Parathyroid adenoma (tissue), 2 donors: Measurements from ENCODE around the gene PRKCH.

ENCODE experiments used
- H2AFZ ChIP-seq: fragments of 300-600 bp; sonication (generic); one replicate; pipeline ENCODE4 v1.7.0; 2017; ENCODE audit warnings: antibody characterized with exemption, mild to moderate bottlenecking
- H3K27ac ChIP-seq: fragments of 300-600 bp; sonication (generic); one replicate; pipeline ENCODE4 v1.7.0; 2017
- H3K27me3 ChIP-seq: fragments of 300-600 bp; sonication (generic); one replicate; pipeline ENCODE4 v1.7.0; 2017; ENCODE audit warnings: low read length; ENCODE audit not compliant: control insufficient read depth, insufficient read depth
- H3K36me3 ChIP-seq: fragments of 300-600 bp; sonication (generic); one replicate; pipeline ENCODE4 v1.7.0; 2017; ENCODE audit warnings: low read length; ENCODE audit not compliant: control insufficient read depth, insufficient read depth
- H3K4me1 ChIP-seq: fragments of 300-600 bp; sonication (generic); one replicate; pipeline ENCODE4 v1.7.0; 2017; ENCODE audit warnings: control low read depth
- H3K4me2 ChIP-seq: fragments of 300-600 bp; sonication (generic); one replicate; pipeline ENCODE4 v1.7.0; 2017; ENCODE audit warnings: low read length
- H3K4me3 ChIP-seq: fragments of 300-600 bp; sonication (generic); one replicate; pipeline ENCODE4 v1.7.0; 2017; ENCODE audit warnings: low read depth, low read length
- H3K79me2 ChIP-seq: fragments of 300-600 bp; sonication (generic); one replicate; pipeline ENCODE4 v1.7.0; 2017; ENCODE audit warnings: control low read depth
- H3K9ac ChIP-seq: fragments of 300-600 bp; sonication (generic); one replicate; pipeline ENCODE4 v1.7.0; 2017; ENCODE audit warnings: mild to moderate bottlenecking
- H3K9me3 ChIP-seq: fragments of 300-600 bp; sonication (generic); one replicate; pipeline ENCODE4 v1.7.0; 2017; ENCODE audit warnings: low read length; ENCODE audit not compliant: control insufficient read depth
- CTCF ChIP-seq: fragments of 300-600 bp; sonication (generic); IDR thresholded peaks from one replicate; pipeline ENCODE4 v1.7.0; 2017; ENCODE audit warnings: antibody characterized with exemption, mild to moderate bottlenecking
- donor health status: primary hyperparathyroidism.

Gene PRKCH

GRCh38 chr14:61385002-61385685, 63.8 kb downstream of the PRKCH start:
- H3K4me2 ChIP-seq, result no peak overlapping the region
- H3K36me3 ChIP-seq, result no peaks in the 10 kb centered on the region
- no peak for TF ChIP-seq CTCF
- no peak overlapping the region for H3K27ac ChIP-seq
- H2AFZ ChIP-seq, result no peak overlapping the region
- peaks cover 9% of the 10 kb centered on the region for H3K79me2 ChIP-seq
- H3K9ac ChIP-seq, result no peak overlapping the region
- H3K9me3 ChIP-seq, result no peaks in the 10 kb centered on the region
- peaks cover 4% of the 10 kb centered on the region for H3K4me1 ChIP-seq
- no peaks in the 10 kb centered on the region for H3K27me3 ChIP-seq
- H3K4me3 ChIP-seq, result no peak overlapping the region

GRCh38 chr14:61386173-61386772, 64.9 kb downstream of the PRKCH start:
- Histone ChIP-seq H3K4me2 (no peak overlapping the region), H3K4me3 (no peak overlapping the region), H3K4me1 (peaks cover 4% of the 10 kb centered on the region)

GRCh38 chr14:61387076-61387475, 65.7 kb downstream of the PRKCH start:
- Histone ChIP-seq H3K4me3 (no peak overlapping the region), H3K4me2 (no peak overlapping the region), H3K27ac (no peak overlapping the region), H2AFZ (no peak overlapping the region), H3K79me2 (peaks cover 5% of the 10 kb centered on the region), H3K9me3 (no peaks in the 10 kb centered on the region), H3K9ac (no peak overlapping the region), H3K4me1 (peaks cover 4% of the 10 kb centered on the region), H3K27me3 (no peaks in the 10 kb centered on the region), H3K36me3 (no peaks in the 10 kb centered on the region)
- TF ChIP-seq CTCF, result no peak

More at GRCh38 chr14:61386173-61386772, 64.9 kb downstream of the PRKCH start:
- H3K79me2 ChIP-seq, result peaks cover 9% of the 10 kb centered on the region
- no peaks in the 10 kb centered on the region for H3K36me3 ChIP-seq
- H2AFZ ChIP-seq, result no peak overlapping the region
- H3K27ac ChIP-seq, result no peak overlapping the region
- H3K9me3 ChIP-seq, result no peaks in the 10 kb centered on the region
- TF ChIP-seq CTCF, result no peak
- no peaks in the 10 kb centered on the region for H3K27me3 ChIP-seq
- H3K9ac ChIP-seq, result no peak overlapping the region

- TF ChIP-seq CTCF, result no peak
- Histone ChIP-seq H3K27ac (peak overlapping the region; percentile 3), H2AFZ (no peak overlapping the region), H3K9me3 (no peaks in the 10 kb centered on the region), H3K4me3 (no peak overlapping the region), H3K9ac (no peak overlapping the region), H3K27me3 (no peaks in the 10 kb centered on the region), H3K4me1 (peaks cover 4% of the 10 kb centered on the region), H3K4me2 (no peak overlapping the region), H3K79me2 (peaks cover 5% of the 10 kb centered on the region), H3K36me3 (no peaks in the 10 kb centered on the region)
Observed at GRCh38 chr14:61388173-61388975, 67.0 kb downstream of the PRKCH start.
